Activated CD8-positive, alpha-beta memory T cell treated with anti-CD3 and anti-CD28 coated beads for 1 hour (primary cell): Measurements from ENCODE around the gene MUC12.
"Not testable (repeated sequence)": the region's sequence is repeated elsewhere in the genome, so short reads cannot be mapped to it uniquely, and the experiment has no call there.

Experiments used
- DNase-seq, 2 donors: peaks; one replicate each; pipeline ENCODE4 v3.0.0-alpha.2; 2020; ENCODE audit warnings: low read depth in 1 of 2; ENCODE audit errors: extremely low read depth in 1 of 2

MUC12 gene

DNA sequence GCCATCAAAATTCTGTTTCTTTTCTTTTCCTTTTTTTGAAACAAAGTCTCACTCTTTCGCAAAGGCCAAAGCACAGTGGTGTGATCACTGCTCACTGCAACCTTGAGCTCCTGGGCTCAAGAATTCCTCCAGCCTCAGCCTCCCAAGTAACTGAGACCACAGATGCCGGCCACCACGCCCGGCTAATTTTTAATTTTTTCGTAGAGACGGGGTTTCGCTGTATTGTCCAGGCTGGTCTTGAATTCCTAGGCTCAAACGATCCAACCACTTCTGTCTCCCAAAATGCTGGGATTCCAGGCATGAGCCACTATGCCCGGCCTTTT, 90.2 kb downstream of the MUC12 start:
- no peak for DNase-seq

- no peak for DNase-seq
Observed at GRCh38 chr7:101060992-101061391, 91.6 kb downstream of the MUC12 start.

GRCh38 chr7:101064176-101064550, 94.8 kb downstream of the MUC12 start:
- DNase-seq, result not testable (repeated sequence)

DNA sequence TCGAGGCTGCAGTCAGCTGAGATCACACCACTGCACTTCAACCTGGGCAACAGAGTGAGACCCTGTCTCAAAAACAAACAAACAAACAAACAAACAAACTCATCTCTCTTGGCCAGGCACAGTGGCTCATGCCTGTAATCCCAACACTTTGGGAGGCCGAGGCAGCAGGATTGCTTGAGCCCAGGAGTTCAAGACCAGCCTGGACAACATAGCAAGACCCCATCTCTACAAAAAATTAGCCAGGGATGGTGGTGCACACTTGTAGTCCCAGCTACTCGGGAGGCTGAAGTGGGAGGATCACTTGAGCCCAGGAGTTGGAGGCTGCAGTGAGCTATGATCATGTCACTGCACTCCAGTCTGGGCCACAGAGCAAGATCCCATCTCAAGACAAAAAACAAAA, 95.8 kb downstream of the MUC12 start:
- DNase-seq, result not testable (repeated sequence)

- DNase-seq, result no peak
Observed at GRCh38 chr7:101066141-101066832, 96.9 kb downstream of the MUC12 start.

DNA sequence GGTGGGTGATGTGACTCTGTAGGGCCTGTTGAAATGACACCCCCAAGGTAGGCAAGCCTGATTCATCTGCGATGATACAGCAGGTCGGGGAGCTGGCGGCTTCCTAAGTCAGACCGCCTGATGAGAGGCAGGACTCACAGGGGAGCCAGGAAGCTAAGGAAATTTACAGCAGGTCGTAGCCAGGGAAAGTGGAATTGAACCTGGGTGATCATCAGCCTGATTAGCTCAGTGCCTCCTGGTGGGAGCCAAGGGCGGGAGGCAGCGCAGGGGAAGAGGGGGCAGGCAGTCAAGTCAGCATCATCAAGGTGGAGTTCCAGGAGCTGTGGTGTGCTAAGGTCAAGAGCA, 97.4 kb downstream of the MUC12 start:
- no peak for DNase-seq

DNA sequence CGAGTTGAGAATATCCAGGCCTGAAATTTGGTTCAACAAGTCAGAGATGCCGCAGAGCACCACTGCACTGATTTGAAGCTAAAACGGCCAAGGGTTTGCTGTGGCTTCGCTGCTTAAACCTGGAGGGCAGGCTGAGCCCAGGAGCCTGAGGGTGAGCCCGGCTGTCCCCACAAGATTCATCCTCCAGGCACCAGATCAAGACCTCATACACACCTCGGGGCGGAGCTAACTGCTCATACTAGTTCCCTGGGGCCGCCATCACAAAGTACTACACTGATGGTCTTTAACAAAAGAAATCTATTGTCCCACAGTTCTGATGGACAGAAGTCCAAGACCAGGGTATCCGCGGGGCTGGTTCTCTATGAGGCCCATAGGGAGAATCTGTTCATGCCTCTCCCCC, 99.0 kb downstream of the MUC12 start:
- DNase-seq, result no peak
